ENCODE measurements around the gene PCBP3.

PCBP3 gene

GRCh38 chr21:45930231-45930760 is 286.8 kb downstream of the PCBP3 start:
- no peak overlapping the region for H3K27ac ChIP-seq
- TF ChIP-seq ZFX (IDR thresholded peaks at IDR 0.05; ENCODE audit: borderline replicate concordance) (no peak), CTCF (IDR thresholded peaks at IDR 0.05) (no peak)

GRCh38 chr21:45930792-45931191 is 287.3 kb downstream of the PCBP3 start:
- H3K27ac ChIP-seq = no peak overlapping the region
- TF ChIP-seq CTCF (IDR thresholded peaks at IDR 0.05) = no peak
- TF ChIP-seq ZFX (IDR thresholded peaks at IDR 0.05; ENCODE audit: borderline replicate concordance) = no peak

- TF ChIP-seq ZFX (IDR thresholded peaks at IDR 0.05; ENCODE audit: borderline replicate concordance) (no peak), CTCF (IDR thresholded peaks at IDR 0.05) (no peak)
- no peak overlapping the region for H3K27ac ChIP-seq
These were observed 288.0 kb downstream of the PCBP3 start for GRCh38 chr21:45931397-45931969.

- H3K27ac ChIP-seq = no peak overlapping the region
- TF ChIP-seq ZFX (IDR thresholded peaks at IDR 0.05; ENCODE audit: borderline replicate concordance) (no peak), CTCF (IDR thresholded peaks at IDR 0.05) (no peak)
These were observed 289.5 kb downstream of the PCBP3 start for GRCh38 chr21:45932922-45933502.

GRCh38 chr21:45934085-45934484 is 290.6 kb downstream of the PCBP3 start:
- no peak for TF ChIP-seq ZFX (IDR thresholded peaks at IDR 0.05; ENCODE audit: borderline replicate concordance)
- TF ChIP-seq CTCF (IDR thresholded peaks at IDR 0.05) = no peak
- H3K27ac ChIP-seq = no peak overlapping the region

- TF ChIP-seq CTCF (IDR thresholded peaks at IDR 0.05) = no peak
- no peak for TF ChIP-seq ZFX (IDR thresholded peaks at IDR 0.05; ENCODE audit: borderline replicate concordance)
- H3K27ac ChIP-seq = no peak overlapping the region
These were observed 291.0 kb downstream of the PCBP3 start for GRCh38 chr21:45934554-45934953.

GRCh38 chr21:45935628-45936027 is 292.1 kb downstream of the PCBP3 start:
- TF ChIP-seq CTCF (IDR thresholded peaks at IDR 0.05) = no peak
- TF ChIP-seq ZFX (IDR thresholded peaks at IDR 0.05; ENCODE audit: borderline replicate concordance) = no peak

More at GRCh38 chr21:45935628-45936027, 292.1 kb downstream of the PCBP3 start:
- no peak overlapping the region for H3K27ac ChIP-seq

Data from 22Rv1 (cell line).